T follicular helper cell (primary cell): Measurements from ENCODE around the gene LPP.

Source experiments
- DNase-seq: peaks from one replicate; pipeline ENCODE4 v3.0.0-alpha.2; 2020; ENCODE audit warnings: low read depth

The LPP gene

GRCh38 chr3:188220988-188221818, 67.2 kb downstream of the LPP start:
- DNase-seq = no peak

- DNase-seq = no peak
These were observed 70.0 kb downstream of the LPP start for GRCh38 chr3:188223936-188224335.

GRCh38 chr3:188227442-188227841, 73.5 kb downstream of the LPP start:
- no peak for DNase-seq

- no peak for DNase-seq
These were observed 75.2 kb downstream of the LPP start for GRCh38 chr3:188229177-188229576.

GRCh38 chr3:188229726-188230125, 75.8 kb downstream of the LPP start:
- no peak for DNase-seq

- no peak for DNase-seq
These were observed 77.0 kb downstream of the LPP start for GRCh38 chr3:188230962-188231361.

- no peak for DNase-seq
These were observed 77.5 kb downstream of the LPP start for GRCh38 chr3:188231456-188231855.

- DNase-seq = no peak
These were observed 78.7 kb downstream of the LPP start for GRCh38 chr3:188232656-188233055.

- no peak for DNase-seq
These were observed 79.4 kb downstream of the LPP start for GRCh38 chr3:188233320-188233719.

GRCh38 chr3:188234132-188234531, 80.2 kb downstream of the LPP start:
- no peak for DNase-seq

- DNase-seq = no peak
These were observed 82.3 kb downstream of the LPP start for GRCh38 chr3:188236271-188236670.

GRCh38 chr3:188239035-188239434, 85.1 kb downstream of the LPP start:
- DNase-seq = no peak

- DNase-seq = no peak
These were observed 85.6 kb downstream of the LPP start for GRCh38 chr3:188239577-188239976.

GRCh38 chr3:188240189-188240981, 86.4 kb downstream of the LPP start:
- DNase-seq = no peak

- DNase-seq = no peak
These were observed 87.1 kb downstream of the LPP start for GRCh38 chr3:188241072-188241471.

- DNase-seq = no peak
These were observed 87.9 kb downstream of the LPP start for GRCh38 chr3:188241883-188242282.

GRCh38 chr3:188242436-188243123, 88.6 kb downstream of the LPP start:
- DNase-seq = no peak

- DNase-seq = no peak
These were observed 89.3 kb downstream of the LPP start for GRCh38 chr3:188243124-188243795.

GRCh38 chr3:188244395-188244861, 90.5 kb downstream of the LPP start:
- DNase-seq = no peak

GRCh38 chr3:188246905-188247304, 92.9 kb downstream of the LPP start:
- DNase-seq = no peak

GRCh38 chr3:188248036-188248561, 94.1 kb downstream of the LPP start:
- DNase-seq = no peak
